ENCODE data around the gene TOX2. TPM values are rescaled to one million over a fixed set of nuclear protein-coding genes. Genes with fewer than 3 reads are reported as not detected.

Gene TOX2
- total RNA-seq, 2 donors from 2014 or later, result 4.0 to 6.1 TPM

GRCh38 chr20:43925801-43926200, 11.1 kb downstream of the TOX2 start:
- no peak overlapping the region for H3K4me3 ChIP-seq
- TF ChIP-seq CTCF (IDR thresholded peaks at IDR 0.05), result no peak
- H3K4me1 ChIP-seq, result no peaks in the 10 kb centered on the region
- H3K9ac ChIP-seq (ENCODE audit: low read depth in 2 of 2, low read length in 2 of 2), result no peak overlapping the region
- no peaks in the 10 kb centered on the region for H3K36me3 ChIP-seq
- no peaks in the 10 kb centered on the region for H3K27me3 ChIP-seq
- H3K27ac ChIP-seq, result no peak overlapping the region
- peak; percentile 63 for DNase-seq
- intact Hi-C loops (cut with DNase I), result no loop called here
- H3K9me3 ChIP-seq, result no peaks in the 10 kb centered on the region

GRCh38 chr20:43926287-43927050, 11.8 kb downstream of the TOX2 start:
- H3K27ac ChIP-seq, result no peak overlapping the region
- no peaks in the 10 kb centered on the region for H3K4me1 ChIP-seq
- H3K4me3 ChIP-seq, result no peak overlapping the region
- intact Hi-C loops (cut with DNase I), result no loop called here
- H3K9me3 ChIP-seq, result no peaks in the 10 kb centered on the region
- DNase-seq, result no peak
- no peak for TF ChIP-seq CTCF (IDR thresholded peaks at IDR 0.05)
- H3K27me3 ChIP-seq, result no peaks in the 10 kb centered on the region
- H3K9ac ChIP-seq (ENCODE audit: low read depth in 2 of 2, low read length in 2 of 2), result no peak overlapping the region
- H3K36me3 ChIP-seq, result no peaks in the 10 kb centered on the region

- Histone ChIP-seq H3K36me3 (no peaks in the 10 kb centered on the region), H3K27ac (no peak overlapping the region), H3K4me3 (no peak overlapping the region), H3K4me1 (no peaks in the 10 kb centered on the region), H3K9me3 (no peaks in the 10 kb centered on the region), H3K9ac (ENCODE audit: low read depth in 2 of 2, low read length in 2 of 2) (no peak overlapping the region), H3K27me3 (no peaks in the 10 kb centered on the region)
- DNase-seq, result no peak
- intact Hi-C loops (cut with DNase I), result no loop called here
- no peak for TF ChIP-seq CTCF (IDR thresholded peaks at IDR 0.05)
These were observed 17.3 kb downstream of the TOX2 start for GRCh38 chr20:43931976-43932375.

- H3K9me3 ChIP-seq, result no peaks in the 10 kb centered on the region
- no peak overlapping the region for H3K4me3 ChIP-seq
- no peaks in the 10 kb centered on the region for H3K36me3 ChIP-seq
- intact Hi-C loops (cut with DNase I), result no loop called here
- H3K27ac ChIP-seq, result no peak overlapping the region
- H3K4me1 ChIP-seq, result no peaks in the 10 kb centered on the region
- TF ChIP-seq CTCF (IDR thresholded peaks at IDR 0.05), result no peak
- no peak overlapping the region for H3K9ac ChIP-seq (ENCODE audit: low read depth in 2 of 2, low read length in 2 of 2)
- DNase-seq, result no peak
- no peaks in the 10 kb centered on the region for H3K27me3 ChIP-seq
These were observed 20.2 kb downstream of the TOX2 start for GRCh38 chr20:43934833-43935232.

GRCh38 chr20:43936104-43936770, 21.6 kb downstream of the TOX2 start:
- no peak for TF ChIP-seq CTCF (IDR thresholded peaks at IDR 0.05)
- H3K27ac ChIP-seq, result no peak overlapping the region
- no peak for DNase-seq
- no peaks in the 10 kb centered on the region for H3K4me1 ChIP-seq
- no peak overlapping the region for H3K4me3 ChIP-seq
- H3K9me3 ChIP-seq, result no peaks in the 10 kb centered on the region
- H3K9ac ChIP-seq (ENCODE audit: low read depth in 2 of 2, low read length in 2 of 2), result no peak overlapping the region
- H3K27me3 ChIP-seq, result no peaks in the 10 kb centered on the region
- no peaks in the 10 kb centered on the region for H3K36me3 ChIP-seq
- intact Hi-C loops (cut with DNase I), result no loop called here
